Stomach (tissue), 9 donors: ENCODE results near the gene MIOS. TPM values are rescaled to one million over a fixed set of nuclear protein-coding genes. Genes with fewer than 3 reads are reported as not detected.

Experiments used
- DNase-seq, 2 donors: peaks; one replicate each; pipeline versions ENCODE4 v3.0.0 to v3.0.0-alpha.2; 2013 to 2019
- H3K27ac ChIP-seq, 5 donors: fragments of 200-600 bp in 4 of 5; sonication (generic) in 4 of 5; one replicate each; pipeline ENCODE4 v1.5.1; 2013 to 2019; ENCODE audit warnings: mild to moderate bottlenecking in 1 of 5, moderate library complexity in 1 of 5
- H3K27me3 ChIP-seq, 3 donors: fragments of 200-600 bp; sonication (generic); one replicate each; pipeline ENCODE4 v1.5.1; 2017 to 2019; ENCODE audit warnings: mixed run types in 1 of 3
- H3K36me3 ChIP-seq, 4 donors: fragments of 200-600 bp; sonication (generic); 1 replicate in 3 of 4; 2 replicates in 1 of 4; pipeline ENCODE4 v1.5.1; 2016 to 2019
- H3K4me1 ChIP-seq, 4 donors: fragments of 200-600 bp; sonication (generic); one replicate each; pipeline ENCODE4 v1.5.1; 2016 to 2019
- H3K4me3 ChIP-seq, 4 donors: fragments of 200-600 bp; sonication (generic) in 3 of 4; one replicate each; pipeline ENCODE4 v1.5.1; 2016 to 2019; ENCODE audit warnings: mild to moderate bottlenecking in 1 of 4
- H3K9me3 ChIP-seq, 4 donors: fragments of 200-600 bp; sonication (generic); one replicate each; pipeline ENCODE4 v1.5.1; 2016 to 2019
- CTCF ChIP-seq, 7 experiments: fragments of 450-650 bp in 4 of 7; fragments of 200-600 bp in 3 of 7; sonication (generic) in 3 of 7; IDR thresholded peaks; one replicate each; pipeline ENCODE4 v1.5.1; 2016 to 2019; ENCODE audit warnings: antibody characterized with exemption in 7 of 7, control low read depth in 2 of 7, mild to moderate bottlenecking in 1 of 7
- EP300 ChIP-seq: sonication (generic); formaldehyde crosslinking; IDR thresholded peaks from one replicate; pipeline ENCODE4 v1.6.1; 2017; ENCODE audit warnings: antibody characterized with exemption
- POLR2A ChIP-seq, 4 donors: fragments of 450-650 bp; IDR thresholded peaks; one replicate each; pipeline ENCODE4 v1.6.1; 2016; ENCODE audit warnings: antibody characterized with exemption in 4 of 4, control low read depth in 2 of 4, mild to moderate bottlenecking in 1 of 4, moderate library complexity in 1 of 4
- POLR2AphosphoS5 ChIP-seq, 3 donors: sonication (generic); formaldehyde crosslinking; IDR thresholded peaks; one replicate each; pipeline ENCODE4 v1.6.1; 2016; ENCODE audit warnings: antibody characterized with exemption in 3 of 3
- WGBS, 5 donors: extraction: QIAGEN DNeasy Blood & Tissue Kit in 3 of 5; methylation state at CpG; one replicate each; pipeline versions ENCODE4 v1.1.5 to v1.1.7; 2013 to 2018; 5-methylcytosine and 5-hydroxymethylcytosine counted together
- intact Hi-C: fragments of 100-400 bp; cut with DNase I; formaldehyde crosslinking; loops from one replicate; pipeline ENCODE4 v1.15.1; 2023; ENCODE audit warnings: low total_unique reads
- polyA plus RNA-seq, 3 donors: library from polyadenylated mRNA; stranded (reverse); fragments of 200-250 nt; gene quantifications; one replicate each; pipeline ENCODE4 v1.2.3, GENCODE V29; 2013
- total RNA-seq, 5 donors: library from RNA; depleted of rRNA; stranded (reverse); fragments of >200 nt; gene quantifications; one replicate each; pipeline versions ENCODE4 v1.1.0 to v1.2.3, GENCODE V29; 2014 to 2016
- donor health status: healthy with polysubstance abuse.
- donor health status: Bipolar disorder and iron deficiency.
- donor health status: healthy.

Gene MIOS
- total and polyA plus RNA-seq, 8 donors = 10.7 to 82.9 (median 30.6) TPM

DNA sequence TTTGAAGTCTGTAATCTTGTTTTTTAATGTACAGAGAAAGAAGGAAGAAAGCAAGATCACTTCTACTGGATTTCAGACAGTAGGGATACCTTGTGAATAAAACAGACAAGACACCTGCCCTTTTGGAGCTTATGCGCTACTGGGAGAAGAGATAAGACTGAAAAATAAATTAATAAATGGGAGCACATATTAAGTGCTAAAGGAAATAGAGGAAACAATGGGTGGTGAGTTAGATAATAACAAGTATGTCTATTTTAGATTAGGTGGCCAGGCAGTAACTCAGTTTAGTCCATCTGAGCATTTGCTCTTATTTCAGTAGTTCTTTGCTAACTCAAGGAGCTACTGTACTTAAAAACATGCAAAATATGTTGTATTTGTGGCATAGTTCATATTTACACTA, 15.9 kb downstream of the MIOS start:
- TF ChIP-seq EP300 (no peak), POLR2A (IDR thresholded peaks at IDR 0.05) (no peak), CTCF (IDR thresholded peaks at IDR 0.05) (no peak), POLR2AphosphoS5 (IDR thresholded peaks at IDR 0.05) (no peak)
- no peaks in the 10 kb centered on the region for H3K27me3 ChIP-seq
- no peak for DNase-seq
- no peaks in the 10 kb centered on the region for H3K9me3 ChIP-seq
- H3K36me3 ChIP-seq = peaks cover 0 to 8% (median 0%) of the 10 kb centered on the region in 4 donors
- no peak overlapping the region for H3K27ac ChIP-seq
- H3K4me3 ChIP-seq = no peak overlapping the region
- 54 to 72% (median 71%) methylated on average over 1 of the region's 1 CpG for WGBS, 5 donors
- peaks cover 0 to 22% (median 10%) of the 10 kb centered on the region in 4 donors for H3K4me1 ChIP-seq
- intact Hi-C loops = no loop called here

- Histone ChIP-seq H3K27me3 (no peaks in the 10 kb centered on the region), H3K36me3 (peaks cover 0 to 8% (median 0%) of the 10 kb centered on the region in 4 donors), H3K4me3 (no peak overlapping the region), H3K9me3 (no peaks in the 10 kb centered on the region), H3K4me1 (peaks cover 0 to 21% (median 9%) of the 10 kb centered on the region in 4 donors), H3K27ac (no peak overlapping the region)
- intact Hi-C loops = no loop called here
- WGBS, 5 donors = 39 to 64% (median 60%) methylated on average over 2 of the region's 2 CpGs
- DNase-seq = no peak
- no peak for TF ChIP-seq POLR2A (IDR thresholded peaks at IDR 0.05)
- no peak for TF ChIP-seq CTCF (IDR thresholded peaks at IDR 0.05)
- TF ChIP-seq EP300 = no peak
- TF ChIP-seq POLR2AphosphoS5 (IDR thresholded peaks at IDR 0.05) = no peak
Observed at GRCh38 chr7:7583731-7584130, 17.0 kb downstream of the MIOS start.

GRCh38 chr7:7584653-7585052, 18.0 kb downstream of the MIOS start:
- H3K36me3 ChIP-seq = peaks cover 0 to 12% (median 2%) of the 10 kb centered on the region in 4 donors
- no peaks in the 10 kb centered on the region for H3K9me3 ChIP-seq
- intact Hi-C loops = no loop called here
- peaks cover 0 to 21% (median 9%) of the 10 kb centered on the region in 4 donors for H3K4me1 ChIP-seq
- H3K27me3 ChIP-seq = no peaks in the 10 kb centered on the region
- H3K4me3 ChIP-seq = no peak overlapping the region
- no peak overlapping the region for H3K27ac ChIP-seq
- TF ChIP-seq POLR2A (IDR thresholded peaks at IDR 0.05) = no peak
- TF ChIP-seq EP300 = no peak
- no peak for TF ChIP-seq POLR2AphosphoS5 (IDR thresholded peaks at IDR 0.05)
- TF ChIP-seq CTCF (IDR thresholded peaks at IDR 0.05) = no peak
- no peak for DNase-seq
- 70 to 84% (median 76%) methylated on average over 1 of the region's 1 CpG for WGBS, 5 donors

DNA sequence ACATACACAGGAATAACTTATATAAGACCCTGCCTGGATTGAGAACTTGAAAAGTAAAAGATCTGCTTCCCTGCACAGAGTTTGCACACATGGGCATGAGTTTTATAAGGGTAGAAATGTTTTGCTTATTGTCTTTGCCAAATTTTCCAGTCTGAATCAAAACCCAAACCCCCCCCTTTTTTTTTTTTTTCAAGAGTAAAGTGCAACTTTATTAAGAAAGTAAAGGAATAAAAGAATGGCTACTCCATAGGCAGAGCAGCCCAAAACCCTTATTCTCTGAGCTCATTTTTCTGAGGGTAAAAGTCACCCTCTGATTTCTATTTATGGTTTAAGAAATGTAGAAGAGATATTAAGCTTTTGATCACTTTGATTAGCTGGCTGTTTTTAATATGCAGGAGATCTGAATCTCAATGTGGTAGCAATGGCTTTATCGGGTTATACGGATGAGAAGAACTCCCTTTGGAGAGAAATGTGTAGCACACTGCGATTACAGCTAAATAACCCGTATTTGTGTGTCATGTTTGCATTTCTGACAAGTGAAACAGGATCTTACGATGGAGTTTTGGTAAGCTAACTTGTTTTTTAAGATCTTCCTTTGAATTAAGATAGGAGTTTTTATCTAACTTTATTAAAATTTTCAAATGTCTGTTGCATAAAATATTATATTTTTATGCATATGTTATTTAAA, 18.7 kb downstream of the MIOS start:
- 37 to 61% (median 58%) methylated on average over 5 of the region's 5 CpGs for WGBS, 5 donors
- Histone ChIP-seq H3K27ac (peak overlapping the region in 1 of 5 donors; percentile 7), H3K27me3 (no peaks in the 10 kb centered on the region), H3K4me1 (peaks cover 0 to 21% (median 9%) of the 10 kb centered on the region in 4 donors), H3K4me3 (no peak overlapping the region), H3K36me3 (peaks cover 0 to 17% (median 5%) of the 10 kb centered on the region in 4 donors), H3K9me3 (no peaks in the 10 kb centered on the region)
- intact Hi-C loops = no loop called here
- DNase-seq = no peak
- TF ChIP-seq EP300 = no peak
- TF ChIP-seq CTCF (IDR thresholded peaks at IDR 0.05) = no peak
- TF ChIP-seq POLR2AphosphoS5 (IDR thresholded peaks at IDR 0.05) = no peak
- TF ChIP-seq POLR2A (IDR thresholded peaks at IDR 0.05) = no peak
